Astrocyte of the hippocampus (primary cell): ENCODE measurements around the gene XPO4.
"Not testable (repeated sequence)": the region's sequence is repeated elsewhere in the genome, so short reads cannot be mapped to it uniquely, and the experiment has no call there.

ENCODE experiments used
- DNase-seq: peaks from one replicate; pipeline ENCODE4 v3.0.0; 2011; ENCODE audit warnings: low read depth, low spot score

Gene XPO4

DNA sequence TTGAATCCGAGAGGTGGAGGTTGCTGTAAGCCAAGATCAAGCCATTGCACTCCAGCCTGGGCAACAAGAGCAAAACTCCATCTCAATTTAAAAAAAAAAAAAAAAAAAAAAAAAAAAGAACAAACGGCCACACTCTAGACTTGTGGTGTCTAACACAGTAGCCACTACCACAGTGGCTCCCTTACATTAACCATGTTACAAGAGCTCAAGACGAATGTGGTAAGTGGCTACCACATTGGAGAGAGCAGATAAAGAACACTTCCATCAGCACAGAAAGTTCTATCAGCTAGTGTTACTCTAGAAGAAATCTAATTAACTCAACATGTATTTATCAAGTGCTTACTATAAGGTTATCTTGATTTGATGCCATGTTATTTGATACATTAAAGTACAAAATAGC is 11.5 kb downstream of the XPO4 start:
- no peak for DNase-seq

DNA sequence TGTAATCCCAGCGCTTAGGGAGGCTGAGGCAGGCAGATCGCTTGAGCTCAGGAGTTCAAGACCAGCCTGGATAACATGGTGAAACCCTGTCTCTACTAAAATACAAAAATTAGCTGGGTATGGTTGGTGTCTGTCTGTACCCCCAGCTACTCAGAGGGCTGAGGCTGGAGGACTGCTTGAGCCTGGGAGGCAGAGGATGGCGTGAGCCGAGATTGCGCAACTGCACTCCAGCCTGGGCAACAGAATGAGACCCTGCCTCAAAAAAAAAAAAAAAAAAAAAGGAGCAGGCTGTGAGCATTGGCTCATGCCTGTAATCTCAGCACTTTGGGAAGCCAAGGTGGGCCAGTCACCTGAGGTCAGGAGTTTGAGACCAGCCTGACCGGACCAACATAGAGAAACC is 12.0 kb downstream of the XPO4 start:
- DNase-seq: not testable (repeated sequence)

DNA sequence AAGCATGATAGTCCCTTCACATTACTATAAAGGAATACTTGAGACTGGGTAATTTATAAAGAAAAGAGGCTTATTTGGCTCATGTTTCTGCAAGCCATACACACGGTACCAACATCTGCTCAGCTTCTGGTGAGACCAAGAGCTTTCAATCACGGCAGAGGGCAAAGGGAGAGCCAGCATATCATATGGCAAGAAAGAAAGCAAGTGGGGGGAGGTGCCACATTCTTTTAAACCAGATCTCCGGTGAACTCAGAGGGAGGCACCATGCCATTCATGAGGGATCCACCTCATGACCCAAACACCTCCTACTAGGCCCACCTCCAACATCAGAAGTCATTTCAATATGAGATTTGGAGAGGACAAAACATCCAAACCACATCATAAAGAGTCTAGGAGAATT is 20.3 kb downstream of the XPO4 start:
- peak; percentile 31 for DNase-seq

DNA sequence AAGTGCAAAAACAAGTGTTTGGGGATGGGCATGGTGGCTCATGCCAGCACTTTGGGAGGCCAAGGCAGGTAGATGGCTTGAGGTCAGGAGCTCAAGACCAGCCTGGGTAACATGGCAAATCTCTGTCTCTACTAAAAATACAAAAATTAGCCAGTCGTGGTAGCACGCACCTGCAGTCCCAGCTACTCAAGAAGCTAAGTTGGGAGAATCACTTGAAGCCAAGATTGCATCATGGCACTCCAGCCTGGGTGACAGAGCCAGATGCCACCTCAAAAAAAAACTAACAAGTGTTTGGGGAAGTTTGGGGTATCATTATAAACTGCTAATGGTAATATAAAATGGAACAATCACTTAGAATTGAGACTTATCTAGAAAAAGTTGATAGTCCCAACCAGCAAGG is 24.6 kb downstream of the XPO4 start:
- no peak for DNase-seq

DNA sequence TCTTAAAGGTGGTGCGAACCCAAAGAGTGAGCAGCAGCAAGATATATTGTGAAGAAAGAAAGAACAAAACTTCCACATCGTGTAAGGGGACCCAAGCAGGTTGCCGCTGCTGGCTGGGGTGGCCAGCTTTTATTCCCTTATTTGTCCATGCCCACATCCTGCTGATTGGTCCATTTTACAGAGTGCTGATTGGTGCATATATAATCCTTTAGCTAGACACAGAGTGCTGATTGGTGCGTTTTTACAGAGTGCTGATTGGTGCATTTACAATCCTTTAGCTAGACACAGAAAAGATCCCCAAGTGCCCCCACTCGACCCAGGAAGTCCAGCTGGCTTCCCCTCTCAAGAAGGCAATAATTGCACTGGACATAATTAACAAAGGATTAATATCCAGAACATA is 25.7 kb downstream of the XPO4 start:
- DNase-seq: not testable (repeated sequence)

DNA sequence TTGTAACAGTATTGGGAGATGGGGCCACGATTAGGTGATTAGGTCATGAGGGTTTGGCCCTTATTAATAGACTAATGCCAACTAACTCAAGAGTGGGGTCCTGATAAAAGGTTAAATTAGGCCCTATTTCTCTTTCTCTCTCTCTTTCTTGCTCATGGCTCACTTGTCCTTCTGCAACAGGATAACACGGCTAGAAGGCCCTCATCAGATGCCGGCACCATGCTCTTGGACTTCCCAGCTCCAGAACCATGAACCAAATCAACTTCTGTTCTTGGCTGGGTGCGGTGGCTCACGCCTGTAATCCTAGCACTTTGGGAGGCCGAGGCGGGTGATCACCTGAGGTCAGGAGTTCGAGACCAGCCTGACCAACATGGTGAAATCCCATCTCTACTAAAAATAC is 28.1 kb downstream of the XPO4 start:
- not testable (repeated sequence) for DNase-seq

DNA sequence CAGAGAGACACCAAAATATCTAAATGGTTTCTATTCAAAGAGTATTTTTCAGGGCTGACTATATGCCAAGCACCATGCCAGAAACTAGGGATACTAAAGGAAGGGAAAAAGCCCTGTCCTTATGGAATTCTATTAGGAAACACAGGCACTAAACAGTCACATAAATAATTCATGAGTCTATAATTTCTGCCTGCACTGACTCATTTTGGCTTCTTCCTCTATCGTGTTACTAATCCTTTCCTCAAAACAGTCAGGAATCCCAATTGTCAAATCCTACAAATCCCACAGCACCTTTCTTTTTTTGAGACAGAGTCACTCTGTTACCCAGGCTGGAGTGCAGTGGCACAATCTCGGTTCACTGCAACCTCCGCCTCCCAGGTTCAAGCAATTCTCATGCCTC is 29.2 kb downstream of the XPO4 start:
- DNase-seq: peak; percentile 64

DNA sequence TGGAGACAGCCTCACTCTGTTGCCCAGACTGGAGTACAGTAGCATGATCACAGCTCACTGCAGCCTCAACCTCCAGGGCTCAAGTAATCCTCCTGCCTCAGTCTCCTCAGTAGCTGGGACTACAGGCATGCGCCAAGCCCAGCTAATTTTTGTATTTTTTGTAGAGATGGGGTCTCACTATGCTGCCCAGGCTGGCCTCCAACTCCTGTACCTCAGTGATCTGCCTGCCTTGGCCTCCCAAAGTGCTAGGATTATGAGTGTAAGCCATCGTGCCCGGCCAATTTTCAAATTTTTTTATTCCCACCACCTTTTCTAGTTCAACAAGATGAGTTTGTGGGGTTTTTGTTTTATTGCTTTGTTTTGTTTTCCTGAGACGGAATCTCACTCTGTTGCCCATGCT is 31.7 kb downstream of the XPO4 start:
- DNase-seq: no peak

DNA sequence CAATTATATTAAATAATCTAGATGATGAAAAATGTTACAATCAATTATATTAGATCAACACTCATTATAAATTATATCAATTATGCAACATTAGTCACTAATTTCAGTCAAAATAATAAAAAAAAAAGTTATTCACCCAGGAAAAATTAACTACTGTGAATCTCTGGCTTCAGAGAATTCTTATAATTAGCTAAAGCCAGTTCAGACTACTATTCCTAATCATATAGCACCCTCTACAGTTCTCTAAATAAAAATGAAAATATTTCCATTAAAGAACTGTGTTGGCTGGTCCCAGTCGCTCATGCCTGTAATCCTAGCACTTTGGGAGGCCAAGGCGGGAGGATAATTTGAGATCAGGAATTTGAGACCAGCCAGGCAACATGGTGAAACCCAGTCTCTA is 33.0 kb downstream of the XPO4 start:
- no peak for DNase-seq

DNA sequence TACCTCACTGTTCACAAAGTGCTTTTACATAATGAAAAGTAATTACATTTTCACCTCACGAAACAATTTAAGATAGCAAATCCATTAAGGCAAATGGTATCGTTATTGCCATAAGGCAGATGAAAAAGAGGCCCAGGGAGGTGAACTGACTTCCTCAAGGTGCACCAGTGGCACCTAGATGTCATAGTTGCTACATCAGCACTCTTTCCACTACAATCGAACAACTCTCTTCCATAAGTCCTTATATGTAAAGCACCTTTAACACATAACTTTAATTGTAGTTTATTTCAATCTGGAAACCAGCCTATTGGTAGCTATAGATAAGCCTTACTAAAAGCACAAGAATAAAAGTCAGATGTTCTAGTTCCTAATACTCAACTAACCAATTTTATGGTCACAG is 35.1 kb downstream of the XPO4 start:
- no peak for DNase-seq

DNA sequence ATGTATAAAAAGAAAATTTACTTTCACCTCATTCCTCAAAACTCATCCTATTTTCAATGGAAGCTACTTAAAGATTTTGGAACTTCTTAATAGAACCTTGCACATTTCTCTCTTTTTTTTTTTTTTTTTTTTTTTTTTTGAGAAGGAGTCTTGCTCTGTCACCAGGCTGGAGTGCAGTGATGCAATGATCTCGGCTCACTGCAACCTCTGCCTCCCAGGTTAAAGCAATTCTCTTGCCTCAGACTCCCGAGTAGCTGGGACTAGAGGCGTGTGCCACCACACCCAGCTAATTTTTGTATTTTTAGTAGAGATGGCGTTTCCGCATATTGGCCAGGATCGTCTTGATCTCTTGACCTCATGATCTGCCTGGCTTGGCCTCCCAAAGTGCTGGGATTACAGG is 40.9 kb downstream of the XPO4 start:
- DNase-seq: not testable (repeated sequence)

DNA sequence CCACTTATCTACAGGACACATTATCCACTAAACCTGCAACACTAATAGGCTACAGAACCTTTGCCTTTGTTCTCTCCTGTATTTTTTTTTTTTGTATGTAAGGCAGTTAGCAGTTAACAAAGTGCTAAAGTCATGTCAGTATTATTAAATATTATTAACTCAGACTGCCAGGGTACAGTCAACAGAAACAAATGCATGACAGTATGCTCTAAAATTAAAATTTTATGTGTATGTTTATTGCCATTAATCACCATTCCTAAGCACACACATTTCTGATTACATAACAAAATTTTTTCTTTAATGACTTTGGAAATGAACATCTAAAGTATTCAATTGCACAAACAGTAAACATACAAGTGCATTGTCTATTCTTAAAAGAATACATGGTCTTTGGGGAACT is 41.7 kb downstream of the XPO4 start:
- DNase-seq: no peak

DNA sequence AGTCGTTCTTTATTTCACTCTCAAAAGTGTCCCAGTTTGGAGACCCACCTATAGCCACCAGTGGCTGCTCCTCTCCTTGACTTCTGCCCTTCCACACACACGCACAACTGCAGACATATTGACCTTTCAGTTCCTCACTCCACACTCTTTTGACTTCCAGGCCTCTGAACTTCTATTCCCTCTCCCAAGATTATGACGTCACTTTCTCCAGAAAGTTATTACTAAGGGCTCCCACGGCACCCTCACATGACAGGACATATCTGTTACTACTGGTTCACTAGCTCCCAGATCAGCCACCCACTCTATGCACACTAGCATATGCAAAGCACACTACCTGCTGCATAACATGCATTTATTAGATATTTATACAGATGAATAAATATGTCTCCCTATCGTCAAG is 45.9 kb downstream of the XPO4 start:
- no peak for DNase-seq

DNA sequence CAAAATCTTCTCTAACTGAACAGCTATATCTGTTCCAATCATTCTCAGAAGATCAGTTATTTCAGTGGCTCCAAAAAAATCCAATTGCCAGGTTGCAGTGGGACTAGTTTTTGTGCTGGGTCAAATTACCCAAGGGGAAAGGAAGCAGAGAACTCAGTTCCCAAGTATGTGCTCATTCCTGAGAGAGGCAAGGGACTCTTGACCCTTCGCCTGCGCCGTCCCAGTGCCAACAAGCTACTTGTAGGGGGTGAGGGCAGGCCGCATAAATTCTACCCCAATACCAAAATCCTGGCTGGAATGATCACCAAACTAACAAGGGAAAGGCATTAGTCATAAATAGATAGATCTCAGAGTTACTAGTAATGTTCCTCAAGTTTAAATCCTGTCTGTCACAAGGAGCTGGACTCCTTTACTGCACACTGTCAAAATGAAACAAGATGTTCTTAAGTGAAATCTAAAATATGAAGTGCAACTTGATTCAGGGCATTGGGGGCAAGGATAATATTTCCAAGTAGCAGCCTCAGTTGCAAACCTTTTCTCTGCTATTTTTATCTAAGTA is 50.6 kb downstream of the XPO4 start:
- DNase-seq: no peak

DNA sequence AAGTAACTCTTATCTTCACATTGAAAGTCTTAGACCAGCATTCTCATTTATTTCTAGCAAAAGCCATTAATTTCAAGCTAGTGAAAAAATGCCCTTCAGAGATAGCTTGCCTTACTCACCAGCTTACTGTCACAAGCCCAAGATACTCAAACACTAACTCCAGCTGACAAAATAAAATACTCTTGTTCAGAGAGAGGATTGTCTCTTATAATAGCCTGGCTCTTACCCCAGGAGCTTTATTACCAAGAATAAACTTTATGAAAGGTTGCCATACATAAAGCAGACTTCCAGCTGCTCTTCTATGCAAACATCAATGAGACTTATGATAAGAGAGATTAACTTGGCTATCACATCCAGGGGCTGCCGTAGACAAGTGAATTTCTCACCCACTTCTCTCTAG is 53.6 kb downstream of the XPO4 start:
- DNase-seq: no peak

DNA sequence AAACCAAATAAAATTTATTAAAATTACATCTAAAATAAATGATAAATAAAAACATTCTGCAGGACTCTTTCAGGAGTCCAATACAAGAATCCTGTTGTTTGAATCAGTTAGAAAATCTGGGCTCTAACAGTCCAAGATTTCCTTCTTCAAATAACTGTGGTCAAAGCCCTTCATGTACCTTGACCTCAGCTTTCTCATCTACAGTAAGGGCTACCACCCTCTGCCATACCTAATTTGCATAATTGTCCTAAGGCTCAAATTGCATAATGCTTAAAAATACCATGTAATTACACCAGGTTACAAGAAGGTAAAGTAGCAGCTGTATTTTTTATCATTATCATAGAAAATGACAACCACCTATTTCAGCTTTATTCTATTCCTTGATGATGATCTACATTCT is 54.3 kb downstream of the XPO4 start:
- no peak for DNase-seq

DNA sequence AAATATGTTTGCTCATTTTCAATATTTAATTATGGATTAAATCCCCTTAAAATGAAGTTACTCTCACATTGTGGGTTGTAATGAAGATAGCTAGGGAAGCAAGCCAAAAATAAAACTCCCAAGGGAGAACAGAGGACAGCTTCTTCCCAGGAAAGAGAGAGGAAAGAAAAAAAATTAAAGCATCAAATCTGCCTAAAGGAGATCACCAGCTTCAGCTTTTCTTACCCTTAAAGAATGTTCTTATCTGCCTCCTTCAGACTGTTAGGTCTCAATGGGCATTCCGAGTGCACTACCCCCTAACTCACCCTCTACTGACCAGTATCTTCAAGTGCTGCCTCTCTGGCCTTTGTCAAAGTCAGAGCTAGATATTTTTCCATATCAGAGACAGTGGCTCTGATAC is 55.2 kb downstream of the XPO4 start:
- no peak for DNase-seq

DNA sequence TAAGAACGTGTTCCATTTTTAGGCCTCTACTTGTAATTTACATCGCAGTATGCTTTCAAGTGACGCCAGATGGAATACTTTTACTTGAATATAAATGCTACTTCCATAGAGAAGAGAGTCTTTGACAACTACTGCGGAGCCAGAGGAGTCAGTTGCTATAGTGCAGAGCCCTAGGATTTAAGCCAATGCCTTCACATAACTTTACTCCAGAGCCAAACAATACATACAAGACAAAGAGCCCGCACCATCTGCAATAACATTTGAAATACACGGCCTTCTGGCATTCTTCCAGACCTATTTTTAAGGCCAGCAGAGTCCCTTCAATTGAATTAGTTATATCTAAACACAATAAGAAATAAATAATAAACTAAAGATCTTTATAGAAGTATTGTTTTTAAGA is 59.4 kb downstream of the XPO4 start:
- DNase-seq: peak; percentile 41

DNA sequence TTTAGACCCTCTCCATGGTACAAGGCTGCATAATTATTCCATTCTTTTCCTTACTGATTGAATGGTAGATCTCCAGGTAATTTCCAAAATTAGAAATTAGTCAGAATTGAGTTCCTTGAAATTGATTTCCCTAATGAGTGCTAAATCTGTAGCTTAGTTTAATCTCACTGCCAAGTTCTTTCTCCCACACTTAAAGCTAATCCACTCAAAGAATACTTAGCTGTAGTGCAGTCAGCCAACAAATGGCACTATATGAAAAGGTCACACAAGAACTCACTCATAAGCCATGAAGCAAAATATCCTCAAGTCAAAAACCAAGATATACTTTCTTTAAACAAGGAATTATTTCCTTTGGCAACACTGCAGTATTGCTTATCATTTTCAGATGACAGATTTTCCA is 62.0 kb downstream of the XPO4 start:
- DNase-seq: no peak

DNA sequence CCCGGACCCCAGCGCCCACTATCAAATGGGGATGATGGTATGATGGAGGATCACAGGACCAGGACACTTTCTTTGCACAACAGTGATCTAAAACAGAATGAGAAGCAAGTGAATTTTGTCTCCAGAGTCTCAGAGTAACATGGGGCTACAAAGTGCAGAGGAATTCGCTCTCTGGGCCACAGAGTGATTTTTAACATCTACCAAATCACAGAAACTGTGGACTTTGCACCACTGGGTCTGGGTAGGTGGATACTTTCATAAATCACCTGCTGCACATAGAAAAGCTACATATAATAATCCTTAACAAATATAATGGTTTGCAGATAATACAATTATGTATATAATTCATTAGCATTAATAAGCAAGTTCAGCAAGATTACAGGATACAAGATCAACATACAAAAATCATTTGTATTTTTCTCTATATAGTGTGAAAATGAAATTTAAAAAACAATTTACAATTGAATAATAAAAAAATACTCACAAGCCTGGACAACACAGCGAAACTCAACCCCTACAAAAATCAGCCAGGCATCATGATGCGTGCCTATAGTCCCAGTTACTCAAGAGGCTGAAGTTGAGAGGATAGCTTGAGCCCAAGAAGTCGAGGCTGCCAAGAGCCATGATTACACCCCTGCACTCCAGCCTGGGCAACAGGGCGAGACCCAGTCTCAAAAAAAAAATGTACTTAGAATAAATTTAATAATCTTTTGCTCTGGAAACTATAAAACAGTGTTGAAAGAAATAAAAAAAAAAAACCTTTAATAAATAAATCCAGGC is 68.5 kb downstream of the XPO4 start:
- DNase-seq: no peak

DNA sequence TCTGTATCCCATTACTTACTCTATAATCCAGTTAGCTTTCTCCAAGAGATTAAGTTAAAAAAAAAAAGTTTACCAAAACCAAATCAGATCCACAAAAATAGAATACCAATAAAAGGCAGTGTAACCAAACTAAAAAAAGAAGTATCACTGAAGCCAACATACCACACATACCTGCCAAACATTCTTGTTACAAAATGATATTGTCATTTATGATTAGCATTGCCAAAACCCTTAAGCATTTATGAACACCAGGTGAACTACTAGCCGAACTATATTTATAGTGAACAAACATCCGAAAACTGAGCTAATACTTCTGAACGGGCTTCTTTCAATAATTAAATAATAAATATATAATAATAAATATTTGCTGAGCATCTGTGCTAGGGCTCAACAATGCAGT is 69.7 kb downstream of the XPO4 start:
- no peak for DNase-seq

DNA sequence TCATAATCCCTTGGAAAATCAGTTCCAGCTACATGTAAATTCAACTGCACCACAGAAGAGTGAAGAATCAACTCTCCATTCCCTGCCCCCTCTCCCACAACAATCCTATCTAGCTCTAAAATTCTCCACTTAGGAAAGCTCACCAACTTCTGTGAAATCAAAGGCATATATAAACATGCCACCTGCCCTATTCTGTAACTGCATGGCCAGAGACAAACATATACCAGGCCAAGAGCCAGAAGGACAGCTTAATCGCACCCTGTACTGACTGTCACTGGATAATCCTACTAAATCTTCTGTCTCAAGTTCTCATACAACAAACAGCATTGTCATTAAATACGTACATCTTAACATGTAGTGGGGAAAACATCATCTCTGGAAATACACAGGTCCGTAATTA is 70.6 kb downstream of the XPO4 start:
- DNase-seq: no peak

DNA sequence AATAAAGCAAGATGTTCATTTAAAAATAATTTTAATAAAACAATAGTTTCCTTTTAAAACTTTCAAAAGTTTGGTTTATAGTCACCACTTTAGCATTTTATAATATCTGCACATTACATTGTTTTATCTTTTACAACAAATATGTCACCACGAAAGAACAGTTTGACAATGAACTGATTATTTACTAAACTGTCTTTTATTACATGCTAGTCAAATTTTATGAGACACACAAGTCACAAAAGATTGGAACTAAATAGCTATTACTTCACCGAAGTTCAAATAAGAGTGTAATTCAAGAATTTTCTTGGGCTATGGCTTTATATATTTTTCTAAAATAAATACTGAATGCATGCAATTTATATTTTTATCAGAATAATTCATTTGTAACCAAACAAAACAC is 71.3 kb downstream of the XPO4 start:
- no peak for DNase-seq
